K562 (cell line): Measurements from ENCODE around the gene CD48. TPM values are rescaled to one million over a fixed set of nuclear protein-coding genes. Genes with fewer than 3 reads are reported as not detected.

Experiments used
- ATAC-seq: fragments of 200-7000 bp; cut with Tn5 transposase; 3 replicates; pipeline ENCODE4 v1.9.1; 2020; ENCODE audit warnings: moderate library complexity
- BruUV-seq: library from RNA; stranded (reverse); fragments of 400-500 nt; replicated peaks from 2 replicates; lab custom pipeline; 2021; lab: Mats Ljungman, UMichigan
- CTCF ChIA-PET: fragments of 300-600 bp; formaldehyde crosslinking; extraction: SDS; loops from one replicate; lab custom pipeline; 2021; ENCODE audit warnings: low intra/inter-chr PET ratio; lab: Yijun Ruan, JAX
- POLR2A ChIA-PET: fragments of 300-600, 350-650 bp; sonication (Branson Sonifier 250); formaldehyde crosslinking; extraction: SDS; loops from one replicate; lab custom pipeline; 2021; ENCODE audit warnings: antibody characterized with exemption, inconsistent platforms; lab: Yijun Ruan, JAX
- DNase-seq, 4 experiments: peaks; one replicate each; pipeline versions ENCODE4 v3.0.0 to v3.0.0-alpha.2; 2011 to 2018; ENCODE audit warnings: low spot score in 3 of 4, mixed read lengths in 3 of 4; ENCODE audit errors: extremely low read depth in 1 of 4
- FAIRE-seq: peaks from 2 replicates; lab custom pipeline; 2011; peaks lifted over from hg19 to GRCh38; lab: Jason Lieb, UNC
- H2AFZ ChIP-seq: 2 replicates; pipeline ENCODE4 v1.6.0; 2011; ENCODE audit warnings: low read depth, low read length, control low read depth, inconsistent platforms
- H3K27ac ChIP-seq: fragments of 200-600 bp; 3 replicates; pipeline ENCODE4 v1.8.0; 2011; ENCODE audit warnings: low read depth, mild to moderate bottlenecking, control low read depth, inconsistent platforms, low read length, moderate library complexity, mixed read lengths; ENCODE audit errors: extremely low read depth
- H3K27me3 ChIP-seq, 2 experiments: fragments of 300-600 bp in 1 of 2; 2 replicates in 1 of 2; 3 replicates in 1 of 2; pipeline versions ENCODE4 v1.6.0 to v1.8.0; 2011; ENCODE audit warnings: inconsistent platforms in 2 of 2, low read length in 2 of 2, mild to moderate bottlenecking in 1 of 2, mixed read lengths in 1 of 2, moderate library complexity in 1 of 2; ENCODE audit not compliant: control insufficient read depth in 2 of 2, insufficient read depth in 2 of 2
- H3K36me3 ChIP-seq: fragments of 300-600 bp; 3 replicates; pipeline ENCODE4 v1.8.0; 2011; ENCODE audit warnings: mild to moderate bottlenecking, low read length, inconsistent platforms; ENCODE audit not compliant: control insufficient read depth, insufficient read depth
- H3K4me1 ChIP-seq, 2 experiments: fragments of 200-600 bp in 1 of 2; replicated peaks in 1 of 2; 2 replicates in 1 of 2; 3 replicates in 1 of 2; pipeline versions ENCODE4 v1.5.1 to v1.8.0; 2011; ENCODE audit warnings: inconsistent platforms in 2 of 2, low read length in 2 of 2, mild to moderate bottlenecking in 1 of 2, mixed read lengths in 1 of 2, moderate library complexity in 1 of 2; ENCODE audit not compliant: control insufficient read depth in 2 of 2, insufficient read depth in 2 of 2
- H3K4me2 ChIP-seq: 2 replicates; pipeline ENCODE4 v1.6.1; 2011; ENCODE audit warnings: low read length, control low read depth, inconsistent platforms, mixed read lengths; ENCODE audit not compliant: insufficient read depth
- H3K4me3 ChIP-seq: fragments of 200-600 bp; sonication (generic), shearing (Covaris generic); 2 replicates; pipeline ENCODE4 v1.5.1; 2016; ENCODE audit warnings: control low read depth, inconsistent platforms
- H3K79me2 ChIP-seq: fragments of 200-600 bp; 3 replicates; pipeline ENCODE4 v1.8.0; 2011; ENCODE audit warnings: low read length, inconsistent platforms; ENCODE audit not compliant: control insufficient read depth, insufficient read depth
- H3K9ac ChIP-seq, 2 experiments: 2 replicates each; pipeline versions ENCODE4 v1.6.0 to v1.6.1; 2011; ENCODE audit warnings: low read depth in 2 of 2, low read length in 2 of 2, control low read depth in 1 of 2, inconsistent platforms in 1 of 2, mild to moderate bottlenecking in 1 of 2, mixed read lengths in 1 of 2; ENCODE audit not compliant: insufficient read depth in 1 of 2
- H3K9me1 ChIP-seq: one replicate; pipeline ENCODE4 v1.6.0; 2011; ENCODE audit warnings: inconsistent platforms, mild to moderate bottlenecking, low read length, moderate library complexity; ENCODE audit not compliant: control insufficient read depth, insufficient read depth
- H3K9me3 ChIP-seq: replicated peaks from 2 replicates; pipeline ENCODE4 v1.5.1; 2011; ENCODE audit warnings: low read depth, low read length, inconsistent platforms; ENCODE audit not compliant: control insufficient read depth, insufficient read depth
- H4K20me1 ChIP-seq: replicated peaks from 2 replicates; pipeline ENCODE4 v1.6.1; 2011; ENCODE audit warnings: low read length, inconsistent platforms, mixed read lengths; ENCODE audit not compliant: control insufficient read depth, insufficient read depth
- CAMTA2 ChIP-seq: fragments of 250-450 bp; sonication (Bioruptor Pico); conservative IDR thresholded peaks from 2 replicates; pipeline ENCODE4 v1.5.1; 2022
- CBFA2T3 ChIP-seq: fragments of 450-650 bp; IDR thresholded peaks from 2 replicates; pipeline ENCODE4 v1.6.1; 2017
- CEBPG ChIP-seq, 3 experiments: fragments of 200-800 bp in 1 of 3; sonication (Bioruptor generic) in 1 of 3; sonication (generic) in 1 of 3; formaldehyde crosslinking in 1 of 3; IDR thresholded peaks in 2 of 3; conservative IDR thresholded peaks in 1 of 3; 2 replicates each; pipeline versions ENCODE4 v1.6.1 to v1.8.0; 2016 to 2022; ENCODE audit warnings: missing compliant biosample characterization in 2 of 3, missing genetic modification characterization in 2 of 3, mild to moderate bottlenecking in 1 of 3, missing genetic modification reagents in 1 of 3
- HDAC3 ChIP-seq: fragments of 450-650 bp; IDR thresholded peaks from 2 replicates; pipeline ENCODE4 v1.6.1; 2018; ENCODE audit warnings: borderline replicate concordance, mild to moderate bottlenecking, moderate library complexity; ENCODE audit not compliant: partially characterized antibody
- KAT8 ChIP-seq: fragments of 450-650 bp; IDR thresholded peaks from 2 replicates; pipeline ENCODE4 v1.6.1; 2016; ENCODE audit warnings: low read depth, mild to moderate bottlenecking
- NCOA6 ChIP-seq: fragments of 450-650 bp; IDR thresholded peaks from 2 replicates; pipeline ENCODE4 v1.6.1; 2017; ENCODE audit warnings: mild to moderate bottlenecking
- NFIC ChIP-seq: fragments of 450-650 bp; IDR thresholded peaks from 2 replicates; pipeline ENCODE4 v1.6.1; 2017; ENCODE audit warnings: mild to moderate bottlenecking, inconsistent platforms
- WHSC1 ChIP-seq: IDR thresholded peaks from one replicate; pipeline ENCODE4 v1.6.1; 2012; ENCODE audit warnings: low read length, control low read depth, inconsistent platforms
- ZNF197 ChIP-seq: fragments of 200-800 bp; sonication (Bioruptor generic); IDR thresholded peaks from 2 replicates; pipeline ENCODE4 v1.6.1; 2016; ENCODE audit warnings: low read depth, missing genetic modification characterization, missing compliant biosample characterization
- ZNF583 ChIP-seq: fragments of 250-450 bp; sonication (Bioruptor Pico); IDR thresholded peaks from 2 replicates; pipeline ENCODE4 v1.4.0; 2020
- ZNF584 ChIP-seq: fragments of 200-800 bp; sonication (Bioruptor generic); IDR thresholded peaks from 2 replicates; pipeline ENCODE4 v1.6.1; 2016; ENCODE audit warnings: low read depth, mild to moderate bottlenecking, missing genetic modification characterization, missing compliant biosample characterization
- ZNF644 ChIP-seq: fragments of 200-800 bp; sonication (Bioruptor generic); IDR thresholded peaks from 2 replicates; pipeline ENCODE4 v1.6.1; 2016; ENCODE audit warnings: low read depth, missing genetic modification characterization, missing compliant biosample characterization
- WGBS: fragments of 100-300 bp; shearing (Covaris generic); methylation state at CpG from one replicate; pipeline ENCODE4 v1.1.6; 2016; ENCODE audit warnings: low coverage, mixed read lengths; ENCODE audit not compliant: insufficient coverage; ENCODE audit errors: missing lambda C conversion rate; 5-methylcytosine and 5-hydroxymethylcytosine counted together
- in situ Hi-C: fragments of 300-500 bp; cut with MboI; formaldehyde crosslinking; loops from 4 replicates; pipeline ENCODE4 v1.15.0; 2018; ENCODE audit warnings: inconsistent platforms, mixed read lengths
- intact Hi-C: fragments of 100-400 bp; cut with micrococcal nuclease; formaldehyde crosslinking; loops from 2 replicates; pipeline ENCODE4 v1.14.2; 2022
- polyA plus RNA-seq, 8 experiments: library from polyadenylated mRNA; depleted of rRNA in 4 of 8; stranded (reverse) in 5 of 8; unstranded in 3 of 8; fragments of >200 nt; fragmentation: Nextera tagmentation in 2 of 8; fragmentation: Illumina TruSeq in 1 of 8; extraction: Ambion mirVana in 2 of 8; extraction: Trizol in 1 of 8; gene quantifications; 2 replicates each; pipeline versions ENCODE4 v1.2.1 to v1.2.3, GENCODE V29; 2011 to 2014; ENCODE audit warnings: inconsistent platforms in 1 of 8, missing spikeins in 1 of 8
- total RNA-seq, 7 experiments: library from RNA; depleted of rRNA in 6 of 7; stranded (reverse); fragments of >200 nt in 6 of 7; fragmentation: Illumina TruSeq in 2 of 7; extraction: Trizol in 2 of 7; gene quantifications; 2 replicates each; pipeline versions ENCODE4 v1.2.1 to v1.2.3, GENCODE V29; 2011 to 2021; ENCODE audit warnings: low replicate concordance in 1 of 7
- TF ChIP-seq, protein P1 (sequence below), 2 experiments: fragments of 450-650 bp; IDR thresholded peaks; 2 replicates each; pipeline ENCODE4 v1.6.1; 2018; ENCODE audit warnings: mild to moderate bottlenecking in 2 of 2, low read depth in 1 of 2; ENCODE audit not compliant: partially characterized antibody in 2 of 2
- TF ChIP-seq, protein P2 (sequence below): fragments of 250-450 bp; sonication (Bioruptor Pico); IDR thresholded peaks from 2 replicates; pipeline ENCODE4 v1.4.0; 2020; ENCODE audit warnings: mild to moderate bottlenecking

Gene CD48
- total and polyA plus RNA-seq, 9 of the 15 experiments (the other 6 are each of a cell fraction or from before 2014, with no cell fraction given), result 0.10 to 0.42 (median 0.29) TPM; not detected in 3

DNA sequence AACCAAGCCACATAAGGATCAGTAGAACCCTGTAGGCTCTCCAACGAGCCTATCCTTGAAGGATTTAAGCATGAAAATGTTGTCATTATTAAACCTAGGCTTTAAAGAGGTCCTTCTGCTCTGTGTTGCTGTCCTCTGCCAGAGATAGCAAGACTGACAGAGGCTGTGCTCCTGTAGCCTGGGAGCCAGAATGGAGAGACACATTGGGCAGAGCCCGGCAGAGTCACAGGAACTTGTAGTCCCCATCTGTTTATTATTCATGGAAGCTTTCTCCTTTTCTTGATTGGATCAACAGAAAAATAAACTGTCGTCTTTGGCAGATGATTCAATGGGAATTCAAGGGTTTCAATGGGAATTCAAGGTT is 45.6 kb downstream of the CD48 start (continued):
- TF ChIP-seq, protein P1, sequence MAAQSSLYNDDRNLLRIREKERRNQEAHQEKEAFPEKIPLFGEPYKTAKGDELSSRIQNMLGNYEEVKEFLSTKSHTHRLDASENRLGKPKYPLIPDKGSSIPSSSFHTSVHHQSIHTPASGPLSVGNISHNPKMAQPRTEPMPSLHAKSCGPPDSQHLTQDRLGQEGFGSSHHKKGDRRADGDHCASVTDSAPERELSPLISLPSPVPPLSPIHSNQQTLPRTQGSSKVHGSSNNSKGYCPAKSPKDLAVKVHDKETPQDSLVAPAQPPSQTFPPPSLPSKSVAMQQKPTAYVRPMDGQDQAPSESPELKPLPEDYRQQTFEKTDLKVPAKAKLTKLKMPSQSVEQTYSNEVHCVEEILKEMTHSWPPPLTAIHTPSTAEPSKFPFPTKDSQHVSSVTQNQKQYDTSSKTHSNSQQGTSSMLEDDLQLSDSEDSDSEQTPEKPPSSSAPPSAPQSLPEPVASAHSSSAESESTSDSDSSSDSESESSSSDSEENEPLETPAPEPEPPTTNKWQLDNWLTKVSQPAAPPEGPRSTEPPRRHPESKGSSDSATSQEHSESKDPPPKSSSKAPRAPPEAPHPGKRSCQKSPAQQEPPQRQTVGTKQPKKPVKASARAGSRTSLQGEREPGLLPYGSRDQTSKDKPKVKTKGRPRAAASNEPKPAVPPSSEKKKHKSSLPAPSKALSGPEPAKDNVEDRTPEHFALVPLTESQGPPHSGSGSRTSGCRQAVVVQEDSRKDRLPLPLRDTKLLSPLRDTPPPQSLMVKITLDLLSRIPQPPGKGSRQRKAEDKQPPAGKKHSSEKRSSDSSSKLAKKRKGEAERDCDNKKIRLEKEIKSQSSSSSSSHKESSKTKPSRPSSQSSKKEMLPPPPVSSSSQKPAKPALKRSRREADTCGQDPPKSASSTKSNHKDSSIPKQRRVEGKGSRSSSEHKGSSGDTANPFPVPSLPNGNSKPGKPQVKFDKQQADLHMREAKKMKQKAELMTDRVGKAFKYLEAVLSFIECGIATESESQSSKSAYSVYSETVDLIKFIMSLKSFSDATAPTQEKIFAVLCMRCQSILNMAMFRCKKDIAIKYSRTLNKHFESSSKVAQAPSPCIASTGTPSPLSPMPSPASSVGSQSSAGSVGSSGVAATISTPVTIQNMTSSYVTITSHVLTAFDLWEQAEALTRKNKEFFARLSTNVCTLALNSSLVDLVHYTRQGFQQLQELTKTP (IDR thresholded peaks at IDR 0.05; ENCODE audit: low read depth in 1 of 2, partially characterized antibody in 2 of 2), result peak in 1 of 2 experiments; percentile 5
- no peak for TF ChIP-seq CEBPG (CRISPR knock-in tag; IDR thresholded peaks at IDR 0.05)
- TF ChIP-seq CEBPG (tag; conservative IDR thresholded peaks at IDR 0.05 in 1 of 2, IDR thresholded peaks at IDR 0.05 in 1 of 2), result 0 out of 4 replicates have a peak, but pooled peaks of 1 of the 2 experiments have one; percentile 2

DNA sequence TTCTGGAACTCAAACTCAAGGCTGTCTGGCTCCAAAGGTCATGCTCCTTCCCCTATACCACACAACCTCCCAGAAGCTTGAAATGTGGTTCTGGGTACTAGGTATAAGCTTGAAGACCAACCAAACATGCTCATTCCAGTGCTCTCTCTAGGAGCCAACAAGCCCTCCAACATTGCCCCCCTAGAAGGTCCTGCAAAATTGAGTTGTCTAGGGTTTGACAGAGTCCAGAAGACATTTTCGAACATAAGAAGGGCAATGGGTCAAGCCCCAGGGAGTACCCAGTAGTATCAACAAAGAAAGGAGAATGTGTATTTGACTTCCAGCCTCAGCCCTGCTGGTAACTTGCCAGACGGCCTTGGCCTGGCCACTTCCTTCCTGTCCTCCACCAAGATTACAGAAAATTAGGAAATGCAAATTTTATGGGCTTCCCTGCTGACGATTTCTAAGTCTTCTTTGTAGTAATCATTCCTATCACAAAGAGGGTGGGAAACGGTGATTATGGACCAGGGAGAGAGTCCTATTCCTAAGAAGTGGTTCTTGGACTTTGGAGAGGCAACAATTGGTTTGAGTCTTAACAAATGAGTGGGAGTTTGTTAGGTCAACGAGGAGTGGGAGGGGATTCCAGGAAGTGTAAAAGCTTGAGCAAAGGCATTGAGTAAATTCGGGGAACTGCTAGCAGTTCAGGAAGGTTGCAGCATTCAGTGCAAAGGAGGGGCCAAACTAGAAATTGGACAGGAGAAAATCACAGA is 46.1 kb downstream of the CD48 start:
- peak overlapping the region; percentile 96 for H2AFZ ChIP-seq
- CTCF ChIA-PET, result no interaction called here
- 0 out of 2 replicates have a peak, but pooled peaks have one; percentile 51 for TF ChIP-seq ZNF644 (tag)
- no peak for TF ChIP-seq CAMTA2 (CRISPR knock-in tag)
- peak; percentile 93 for TF ChIP-seq NFIC
- TF ChIP-seq HDAC3, result peak; percentile 80
- TF ChIP-seq ZNF197 (CRISPR knock-in tag), result 0 out of 2 replicates have a peak, but pooled peaks have one; percentile 43
- peak; percentile 53; the same call in 1 of the 2 replicates for TF ChIP-seq NCOA6
- no peak for TF ChIP-seq ZNF583
- peak; percentile 53 for TF ChIP-seq CBFA2T3
- no peak for TF ChIP-seq WHSC1
- TF ChIP-seq, protein P2, sequence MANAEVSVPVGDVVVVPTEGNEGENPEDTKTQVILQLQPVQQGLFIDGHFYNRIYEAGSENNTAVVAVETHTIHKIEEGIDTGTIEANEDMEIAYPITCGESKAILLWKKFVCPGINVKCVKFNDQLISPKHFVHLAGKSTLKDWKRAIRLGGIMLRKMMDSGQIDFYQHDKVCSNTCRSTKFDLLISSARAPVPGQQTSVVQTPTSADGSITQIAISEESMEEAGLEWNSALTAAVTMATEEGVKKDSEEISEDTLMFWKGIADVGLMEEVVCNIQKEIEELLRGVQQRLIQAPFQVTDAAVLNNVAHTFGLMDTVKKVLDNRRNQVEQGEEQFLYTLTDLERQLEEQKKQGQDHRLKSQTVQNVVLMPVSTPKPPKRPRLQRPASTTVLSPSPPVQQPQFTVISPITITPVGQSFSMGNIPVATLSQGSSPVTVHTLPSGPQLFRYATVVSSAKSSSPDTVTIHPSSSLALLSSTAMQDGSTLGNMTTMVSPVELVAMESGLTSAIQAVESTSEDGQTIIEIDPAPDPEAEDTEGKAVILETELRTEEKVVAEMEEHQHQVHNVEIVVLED (CRISPR knock-in tag), result no peak
- peak; percentile 88 for TF ChIP-seq ZNF584 (CRISPR knock-in tag)
- TF ChIP-seq KAT8, result no peak

More for the DNA sequence above, 46.1 kb downstream of the CD48 start:
- in situ Hi-C loops, result no loop called here
- H3K4me2 ChIP-seq, result peak overlapping the region; percentile 72
- POLR2A ChIA-PET, result interaction anchor here (0.6 to 1.7 kb wide), 4 partner anchors 10 to 104 kb away, joined by 3 to 6 read pairs (median 3); no protein-coding TSS in a partner anchor
- H4K20me1 ChIP-seq, result no peaks in the 10 kb centered on the region
- peak overlapping the region; percentile 15; the same call in 1 of the 2 replicates for H3K4me3 ChIP-seq
- H3K27me3 ChIP-seq, result no peaks in the 10 kb centered on the region
- DNase-seq (peak; percentile 29 to 89 (median 56)), ATAC-seq (peak; percentile 91), FAIRE-seq (peak; percentile 93)
- H3K36me3 ChIP-seq, result no peaks in the 10 kb centered on the region
- 0 out of 2 replicates have a peak, but pooled peaks cover 3% of the 10 kb centered on the region for H3K9me3 ChIP-seq
- intact Hi-C loops, result loop anchor here (5.0 kb wide), 2 partner anchors 38 to 123 kb away; no protein-coding TSS in a partner anchor
- H3K4me1 ChIP-seq, result peaks cover 3 to 26% of the 10 kb centered on the region in 2 experiments; a peak in 4 of 5 replicates
- no TSS peak for BruUV-seq
- H3K9me1 ChIP-seq, result no peaks in the 10 kb centered on the region
- WGBS, result 0% methylated on average over 6 of the region's 6 CpGs
- peak overlapping the region; percentile 84 for H3K27ac ChIP-seq
- H3K9ac ChIP-seq, result peak overlapping the region; percentile 4 to 45; a peak in 3 of 4 replicates
- no peaks in the 10 kb centered on the region for H3K79me2 ChIP-seq
